B cell (primary cell): ENCODE results near the gene YES1. TPM values are rescaled to one million over a fixed set of nuclear protein-coding genes. Genes with fewer than 3 reads are reported as not detected.
"Not testable (repeated sequence)": the region's sequence is repeated elsewhere in the genome, so short reads cannot be mapped to it uniquely, and the experiment has no call there.

Experiments
- ATAC-seq: fragments of 200-7000 bp; cut with Tn5 transposase; one replicate; pipeline ENCODE4 v1.10.0; 2021; ENCODE audit warnings: low read depth, mild to moderate bottlenecking, moderate number of reproducible peaks, moderate library complexity
- CTCF ChIA-PET: fragments of 350-600 bp; sonication (Branson Sonifier 250); formaldehyde crosslinking; loops from one replicate; lab custom pipeline; 2021; ENCODE audit warnings: antibody characterized with exemption, inconsistent platforms; lab: Charles Lee
- POLR2A ChIA-PET: fragments of 350-600 bp; sonication (Branson Sonifier 250); formaldehyde crosslinking; loops from one replicate; lab custom pipeline; 2021; ENCODE audit warnings: antibody characterized with exemption; lab: Charles Lee
- DNase-seq: peaks from one replicate; pipeline ENCODE4 v3.0.0; 2013
- H2AFZ ChIP-seq: 2 replicates; pipeline ENCODE4 v1.6.1; 2012; ENCODE audit warnings: mild to moderate bottlenecking, low read depth, low read length; ENCODE audit not compliant: insufficient read depth, poor library complexity, severe bottlenecking
- H3K27ac ChIP-seq, 2 donors: 1 replicate in 1 of 2; 2 replicates in 1 of 2; pipeline ENCODE4 v1.5.1; 2012 to 2013; ENCODE audit warnings: low read length in 2 of 2, mild to moderate bottlenecking in 2 of 2, moderate library complexity in 1 of 2
- H3K27me3 ChIP-seq, 4 experiments: fragments of 200-600 bp in 1 of 4; sonication (generic) in 1 of 4; replicated peaks in 1 of 4; 1 replicate in 2 of 4; 2 replicates in 2 of 4; pipeline versions ENCODE4 v1.6.1 to v1.7.0; 2013 to 2016; ENCODE audit warnings: low read length in 3 of 4, mild to moderate bottlenecking in 2 of 4, mixed read lengths in 1 of 4, moderate library complexity in 1 of 4; ENCODE audit not compliant: insufficient read depth in 4 of 4, control insufficient read depth in 3 of 4; ENCODE audit errors: control extremely low read depth in 1 of 4
- H3K36me3 ChIP-seq, 2 experiments: replicated peaks in 1 of 2; 1 replicate in 1 of 2; 2 replicates in 1 of 2; pipeline versions ENCODE4 v1.6.1 to v1.7.1; 2013; ENCODE audit warnings: low read length in 1 of 2; ENCODE audit not compliant: insufficient read depth in 2 of 2, control insufficient read depth in 1 of 2; ENCODE audit errors: control extremely low read depth in 1 of 2, extremely low read depth in 1 of 2
- H3K4me1 ChIP-seq, 2 donors: fragments of 200-600 bp in 1 of 2; sonication (generic) in 1 of 2; 1 replicate in 1 of 2; 2 replicates in 1 of 2; pipeline versions ENCODE4 v1.5.1 to v1.6.1; 2013 to 2017; ENCODE audit warnings: low read length in 2 of 2; ENCODE audit not compliant: control insufficient read depth in 2 of 2, insufficient read depth in 2 of 2
- H3K4me2 ChIP-seq: replicated peaks from 2 replicates; pipeline ENCODE3; 2012; ENCODE audit warnings: mild to moderate bottlenecking, low read depth, low read length; ENCODE audit not compliant: poor library complexity, severe bottlenecking
- H3K4me3 ChIP-seq, 5 experiments: fragments of 200-600 bp in 1 of 5; sonication (generic) in 1 of 5; 1 replicate in 3 of 5; 2 replicates in 2 of 5; pipeline versions ENCODE4 v1.5.1 to v1.7.0; 2011 to 2016; ENCODE audit warnings: low read length in 4 of 5, mild to moderate bottlenecking in 4 of 5, low read depth in 2 of 5, control low read depth in 1 of 5, moderate library complexity in 1 of 5; ENCODE audit not compliant: insufficient read depth in 1 of 5; ENCODE audit errors: control extremely low read depth in 1 of 5, extremely low read depth in 1 of 5
- H3K79me2 ChIP-seq: fragments of 200-600 bp; sonication (generic); one replicate; pipeline ENCODE4 v1.6.0; 2016; ENCODE audit warnings: low read length; ENCODE audit not compliant: control insufficient read depth, insufficient read depth
- H3K9ac ChIP-seq: fragments of 200-600 bp; sonication (generic); 2 replicates; pipeline ENCODE4 v1.6.1; 2017; ENCODE audit warnings: mild to moderate bottlenecking, low read length, moderate library complexity
- H3K9me3 ChIP-seq, 3 donors: one replicate each; pipeline versions ENCODE4 v1.6.1 to v1.7.1; 2013; ENCODE audit warnings: low read length in 2 of 3; ENCODE audit not compliant: control insufficient read depth in 2 of 3, insufficient read depth in 1 of 3; ENCODE audit errors: control extremely low read depth in 1 of 3
- H4K20me1 ChIP-seq: 2 replicates; pipeline ENCODE4 v1.6.0; 2012; ENCODE audit warnings: mild to moderate bottlenecking, low read length; ENCODE audit not compliant: insufficient read depth, control insufficient read depth, poor library complexity, severe bottlenecking
- H3K27ac Mint-ChIP-seq: one replicate; pipeline ENCODE4 v1.8.0; 2021; ENCODE audit warnings: mixed read lengths
- H3K27me3 Mint-ChIP-seq: one replicate; pipeline ENCODE4 v1.8.0; 2021; ENCODE audit warnings: mixed read lengths
- H3K4me1 Mint-ChIP-seq: one replicate; pipeline ENCODE4 v1.8.0; 2021; ENCODE audit warnings: mixed read lengths
- H3K4me3 Mint-ChIP-seq: one replicate; pipeline ENCODE4 v1.8.0; 2021; ENCODE audit warnings: mixed read lengths
- H3K9me3 Mint-ChIP-seq: one replicate; pipeline ENCODE4 v1.8.0; 2022; ENCODE audit warnings: mixed read lengths; ENCODE audit not compliant: insufficient read depth
- EZH2 ChIP-seq: IDR thresholded peaks from 2 replicates; pipeline ENCODE4 v1.6.1; 2012; ENCODE audit warnings: borderline replicate concordance, low read depth, mild to moderate bottlenecking, moderate library complexity, low read length; ENCODE audit not compliant: insufficient read depth, poor library complexity, severe bottlenecking
- WGBS: methylation state at CpG from one replicate; pipeline ENCODE4 v1.1.5; 2013; ENCODE audit warnings: missing lambda C conversion rate; ENCODE audit not compliant: insufficient coverage; 5-methylcytosine and 5-hydroxymethylcytosine counted together
- intact Hi-C: fragments of 100-400 bp; cut with micrococcal nuclease; formaldehyde crosslinking; loops from one replicate; pipeline ENCODE4 v1.10.0; 2022
- polyA plus RNA-seq: library from polyadenylated mRNA; depleted of rRNA; stranded (reverse); fragments of >200 nt; gene quantifications from 2 replicates; pipeline ENCODE4 v1.2.3, GENCODE V29; 2012
- total RNA-seq, 2 donors: library from RNA; stranded (reverse); fragments of 120-200 nt in 1 of 2; gene quantifications; 1 replicate in 1 of 2; 2 replicates in 1 of 2; pipeline versions ENCODE4 v1.2.3 to v1.2.4, GENCODE V29; 2013 to 2022
- TF ChIP-seq, protein P1 (sequence below): fragments of 200-600 bp; IDR thresholded peaks from one replicate; pipeline ENCODE4 v1.8.0; 2022; ENCODE audit warnings: antibody characterized with exemption, mild to moderate bottlenecking

Gene YES1
- total and polyA plus RNA-seq, 2 donors (not counting 1 experiment from before 2014, with no cell fraction given): 0.30 TPM; not detected in 1

DNA sequence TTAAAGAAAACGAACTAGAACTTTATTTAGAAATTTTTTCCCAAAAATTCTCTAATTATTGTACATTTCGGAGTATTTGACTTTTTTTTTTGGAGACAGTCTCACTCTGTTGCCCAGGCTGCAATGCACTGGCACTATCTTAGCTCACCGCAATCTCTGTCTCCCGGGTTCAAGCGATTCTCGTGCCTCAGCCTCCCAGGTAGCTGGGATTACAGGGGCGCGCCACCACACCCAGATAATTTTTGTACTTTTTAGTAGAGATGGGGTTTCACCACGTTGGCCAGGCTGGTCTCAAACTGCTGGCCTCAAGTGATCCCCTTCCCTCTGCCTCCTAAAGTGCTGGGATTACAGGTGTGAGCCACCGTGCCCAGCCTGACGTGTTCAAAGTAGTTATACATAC is 2.8 kb downstream of the YES1 start:
- H3K4me3 Mint-ChIP-seq, H3K27ac Mint-ChIP-seq, DNase-seq, H3K36me3 ChIP-seq, H3K9ac ChIP-seq, H4K20me1 ChIP-seq, intact Hi-C loops, H3K4me2 ChIP-seq, H3K9me3 Mint-ChIP-seq, ATAC-seq, POLR2A ChIA-PET, H3K79me2 ChIP-seq, CTCF ChIA-PET, H3K4me3 ChIP-seq, H3K27ac ChIP-seq, H2AFZ ChIP-seq: not testable (repeated sequence)
- H3K27me3 ChIP-seq: peaks cover 1 to 47% (median 42%) of the 10 kb centered on the region in 4 experiments
- H3K27me3 Mint-ChIP-seq: peaks cover 58% of the 10 kb centered on the region
- peaks cover 2 to 30% (median 9%) of the 10 kb centered on the region in 3 donors for H3K9me3 ChIP-seq
- WGBS: 100% methylated on average over 4 of the region's 11 CpGs
- peaks cover 26% of the 10 kb centered on the region in 2 donors for H3K4me1 ChIP-seq
- H3K4me1 Mint-ChIP-seq: peaks cover 27% of the 10 kb centered on the region

DNA sequence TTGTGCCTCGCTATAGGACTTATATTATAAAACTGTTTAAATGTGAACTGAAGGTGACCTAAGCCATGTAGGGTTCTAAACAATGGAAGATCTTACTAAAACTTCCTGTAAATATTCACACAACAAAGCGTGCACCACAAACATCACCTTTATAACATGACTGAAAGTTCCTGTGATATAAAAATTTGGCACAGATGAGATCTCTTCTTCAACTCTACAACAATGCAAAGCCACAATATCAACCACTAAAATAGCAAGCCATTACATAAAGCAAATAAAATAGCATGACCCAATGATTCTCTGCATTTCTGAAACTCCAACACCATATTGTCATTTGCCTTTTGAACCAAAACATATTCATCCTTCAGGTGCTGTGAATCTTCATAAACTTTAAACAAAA is 3.5 kb downstream of the YES1 start:
- H3K27ac ChIP-seq: no peak overlapping the region

More for the DNA sequence above, 3.5 kb downstream of the YES1 start:
- Mint-ChIP-seq H3K4me3 (no peak overlapping the region), H3K9me3 (peaks cover 3% of the 10 kb centered on the region), H3K27ac (no peak overlapping the region), H3K4me1 (peaks cover 24% of the 10 kb centered on the region), H3K27me3 (peaks cover 58% of the 10 kb centered on the region)
- no peaks in the 10 kb centered on the region for H4K20me1 ChIP-seq
- no CpG with 5 or more reads among the region's 2 CpGs for WGBS
- H3K79me2 ChIP-seq: no peaks in the 10 kb centered on the region
- no peaks in the 10 kb centered on the region for H3K36me3 ChIP-seq
- peaks cover 1 to 47% (median 44%) of the 10 kb centered on the region in 4 experiments for H3K27me3 ChIP-seq
- H3K9me3 ChIP-seq: peaks cover 2 to 30% (median 9%) of the 10 kb centered on the region in 3 donors
- ChIA-PET CTCF (no interaction called here), POLR2A (no interaction called here)
- no peak for ATAC-seq
- DNase-seq: no peak
- no peak overlapping the region for H3K4me2 ChIP-seq
- no peak overlapping the region for H2AFZ ChIP-seq
- H3K9ac ChIP-seq: no peak overlapping the region
- H3K4me1 ChIP-seq: peaks cover 22 to 26% of the 10 kb centered on the region in 2 donors
- intact Hi-C loops: no loop called here
- TF ChIP-seq, protein P1, sequence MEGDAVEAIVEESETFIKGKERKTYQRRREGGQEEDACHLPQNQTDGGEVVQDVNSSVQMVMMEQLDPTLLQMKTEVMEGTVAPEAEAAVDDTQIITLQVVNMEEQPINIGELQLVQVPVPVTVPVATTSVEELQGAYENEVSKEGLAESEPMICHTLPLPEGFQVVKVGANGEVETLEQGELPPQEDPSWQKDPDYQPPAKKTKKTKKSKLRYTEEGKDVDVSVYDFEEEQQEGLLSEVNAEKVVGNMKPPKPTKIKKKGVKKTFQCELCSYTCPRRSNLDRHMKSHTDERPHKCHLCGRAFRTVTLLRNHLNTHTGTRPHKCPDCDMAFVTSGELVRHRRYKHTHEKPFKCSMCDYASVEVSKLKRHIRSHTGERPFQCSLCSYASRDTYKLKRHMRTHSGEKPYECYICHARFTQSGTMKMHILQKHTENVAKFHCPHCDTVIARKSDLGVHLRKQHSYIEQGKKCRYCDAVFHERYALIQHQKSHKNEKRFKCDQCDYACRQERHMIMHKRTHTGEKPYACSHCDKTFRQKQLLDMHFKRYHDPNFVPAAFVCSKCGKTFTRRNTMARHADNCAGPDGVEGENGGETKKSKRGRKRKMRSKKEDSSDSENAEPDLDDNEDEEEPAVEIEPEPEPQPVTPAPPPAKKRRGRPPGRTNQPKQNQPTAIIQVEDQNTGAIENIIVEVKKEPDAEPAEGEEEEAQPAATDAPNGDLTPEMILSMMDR: no peak
- no peak for TF ChIP-seq EZH2
- no peak overlapping the region for H3K4me3 ChIP-seq
